Measurements from ENCODE around the gene RANBP1.

DNA sequence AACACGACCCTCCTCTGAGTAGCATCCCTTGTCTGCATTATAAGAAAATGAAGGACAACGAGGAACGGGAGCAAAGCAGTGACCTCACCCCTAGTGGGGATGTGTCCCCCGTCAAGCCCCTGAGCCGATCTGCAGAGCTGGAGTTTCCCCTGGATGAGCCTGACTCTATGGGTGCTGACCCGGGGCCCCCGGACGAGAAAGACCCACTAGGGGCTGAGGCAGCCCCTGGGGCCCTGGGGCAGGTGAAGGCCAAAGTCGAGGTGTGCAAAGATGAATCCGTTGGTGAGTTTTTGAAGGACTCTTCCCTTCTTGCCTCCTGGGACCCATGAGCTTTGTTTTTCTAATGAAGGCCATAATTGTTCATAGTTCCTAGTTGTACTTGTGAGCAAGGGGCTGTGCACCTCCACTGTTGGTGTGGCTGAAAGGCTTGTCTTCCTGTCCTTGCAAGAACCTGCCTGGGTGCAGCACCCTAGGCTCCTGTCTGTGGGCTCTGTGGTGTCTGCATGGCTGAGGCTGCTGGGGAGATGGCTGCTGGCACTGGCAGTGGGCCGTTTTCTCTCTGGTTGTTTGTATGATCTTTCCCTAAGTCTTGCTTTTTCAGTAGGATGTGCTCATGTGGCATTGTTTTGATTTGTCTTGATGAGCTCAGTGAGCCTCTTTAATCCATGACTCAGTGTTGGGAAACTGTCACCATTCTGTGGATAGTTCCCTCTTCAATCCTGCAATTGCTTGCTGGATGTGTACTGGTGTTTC lies 25.8 kb upstream of the RANBP1 start:
- TF ChIP-seq, protein P1, sequence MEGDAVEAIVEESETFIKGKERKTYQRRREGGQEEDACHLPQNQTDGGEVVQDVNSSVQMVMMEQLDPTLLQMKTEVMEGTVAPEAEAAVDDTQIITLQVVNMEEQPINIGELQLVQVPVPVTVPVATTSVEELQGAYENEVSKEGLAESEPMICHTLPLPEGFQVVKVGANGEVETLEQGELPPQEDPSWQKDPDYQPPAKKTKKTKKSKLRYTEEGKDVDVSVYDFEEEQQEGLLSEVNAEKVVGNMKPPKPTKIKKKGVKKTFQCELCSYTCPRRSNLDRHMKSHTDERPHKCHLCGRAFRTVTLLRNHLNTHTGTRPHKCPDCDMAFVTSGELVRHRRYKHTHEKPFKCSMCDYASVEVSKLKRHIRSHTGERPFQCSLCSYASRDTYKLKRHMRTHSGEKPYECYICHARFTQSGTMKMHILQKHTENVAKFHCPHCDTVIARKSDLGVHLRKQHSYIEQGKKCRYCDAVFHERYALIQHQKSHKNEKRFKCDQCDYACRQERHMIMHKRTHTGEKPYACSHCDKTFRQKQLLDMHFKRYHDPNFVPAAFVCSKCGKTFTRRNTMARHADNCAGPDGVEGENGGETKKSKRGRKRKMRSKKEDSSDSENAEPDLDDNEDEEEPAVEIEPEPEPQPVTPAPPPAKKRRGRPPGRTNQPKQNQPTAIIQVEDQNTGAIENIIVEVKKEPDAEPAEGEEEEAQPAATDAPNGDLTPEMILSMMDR (IDR thresholded peaks at IDR 0.05), result no peak
- no peak for TF ChIP-seq POLR2A (IDR thresholded peaks at IDR 0.05)

All from adrenal gland (tissue), 5 donors.